Measurements from ENCODE around the gene CCDC197. TPM values are rescaled to one million over a fixed set of nuclear protein-coding genes. Genes with fewer than 3 reads are reported as not detected.

The CCDC197 gene
- total RNA-seq, 1 experiment from 2014 or later, result not detected

- no peak for DNase-seq (ENCODE audit: low spot score)
These were observed 46.1 kb downstream of the CCDC197 start for GRCh38 chr14:94043111-94043755.

DNA sequence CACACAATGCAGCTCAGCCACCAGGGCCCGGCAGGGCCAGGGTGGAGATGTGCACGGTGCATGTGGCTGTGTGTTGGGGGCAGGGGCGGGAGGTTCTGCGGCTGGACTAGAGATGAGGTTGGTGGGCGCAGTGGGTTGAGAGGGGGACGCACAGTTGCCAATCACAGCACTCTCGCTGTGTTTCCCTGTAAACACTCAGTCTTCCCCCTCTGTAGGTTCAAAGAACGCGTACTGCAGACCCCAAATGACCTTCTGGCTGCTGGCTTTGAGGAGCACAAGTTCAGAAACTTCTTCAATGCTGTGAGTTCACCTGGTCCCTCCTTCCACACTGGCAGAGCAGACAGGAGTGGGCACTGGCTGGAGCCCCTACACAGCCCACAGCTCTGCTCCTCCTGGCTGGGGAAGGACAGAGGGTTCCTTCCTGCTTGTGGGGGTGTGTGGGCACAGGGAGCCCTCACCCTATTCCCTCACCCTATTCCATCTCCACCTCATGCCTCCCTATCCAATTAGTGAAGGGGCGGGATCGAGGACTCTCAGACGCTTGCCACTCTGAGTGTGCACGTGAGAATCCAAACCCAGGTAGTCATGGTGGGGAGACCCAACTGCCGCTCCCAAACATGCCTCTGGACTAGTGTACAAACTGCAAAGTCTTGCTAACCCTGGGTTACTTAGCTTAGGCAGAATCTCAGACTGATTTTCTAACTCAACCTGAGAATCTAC is 46.8 kb downstream of the CCDC197 start:
- no peak for DNase-seq (ENCODE audit: low spot score)

- DNase-seq (ENCODE audit: low spot score), result no peak
These were observed 47.5 kb downstream of the CCDC197 start for GRCh38 chr14:94044476-94045091.

DNA sequence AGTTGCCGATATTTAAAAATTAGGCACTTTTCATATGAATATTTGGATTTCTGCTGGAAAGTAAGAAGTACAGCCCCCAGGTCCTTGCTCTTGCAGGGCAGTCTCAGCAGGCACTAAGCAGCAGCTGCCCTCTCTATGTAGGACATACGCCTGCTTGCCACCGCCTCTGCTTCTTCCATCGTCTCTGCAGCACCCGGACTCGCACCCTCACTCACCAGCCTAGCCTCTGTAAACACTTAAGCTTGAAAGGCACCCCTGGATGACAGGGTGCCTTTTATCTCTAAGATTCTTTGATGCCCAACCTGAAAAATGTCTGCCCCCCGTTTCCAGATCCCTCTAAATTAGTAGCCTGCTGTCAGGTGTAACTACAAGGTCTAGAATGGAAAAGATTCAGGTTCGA is 48.0 kb downstream of the CCDC197 start:
- DNase-seq (ENCODE audit: low spot score), result no peak

DNA sequence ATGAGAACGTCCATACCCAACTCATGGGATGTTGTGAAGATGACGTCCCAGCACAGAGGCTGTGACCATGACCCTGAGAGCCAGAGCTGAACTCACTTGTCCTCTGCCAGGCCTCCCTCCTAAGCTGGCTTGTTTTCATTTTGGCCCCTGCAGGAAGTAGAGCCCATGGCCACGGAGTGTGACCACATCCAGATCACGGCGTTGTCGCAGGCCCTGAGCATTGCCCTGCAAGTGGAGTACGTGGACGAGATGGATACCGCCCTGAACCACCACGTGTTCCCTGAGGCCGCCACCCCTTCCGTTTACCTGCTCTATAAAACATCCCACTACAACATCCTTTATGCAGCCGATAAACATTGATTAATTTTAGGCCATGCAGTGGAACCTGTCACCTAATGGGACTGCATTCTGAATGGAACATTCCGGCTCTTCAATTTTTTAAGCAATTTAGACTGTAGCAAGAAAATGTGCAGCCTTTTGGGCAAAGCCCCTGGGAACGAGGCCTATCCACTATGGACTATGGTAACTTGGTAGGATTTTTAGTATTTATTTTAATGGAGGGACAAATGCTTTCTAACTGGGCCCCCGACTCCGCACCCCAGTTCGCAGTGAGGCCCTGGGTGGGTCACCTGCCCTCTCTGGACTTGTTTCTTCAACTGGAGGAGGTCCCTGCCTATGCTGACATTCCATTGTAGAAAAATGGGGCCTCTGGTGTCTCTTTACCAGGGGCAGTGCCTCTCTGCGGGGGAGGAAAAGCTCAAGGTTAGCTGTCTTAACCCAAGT is 48.7 kb downstream of the CCDC197 start:
- DNase-seq (ENCODE audit: low spot score), result no peak

DNA sequence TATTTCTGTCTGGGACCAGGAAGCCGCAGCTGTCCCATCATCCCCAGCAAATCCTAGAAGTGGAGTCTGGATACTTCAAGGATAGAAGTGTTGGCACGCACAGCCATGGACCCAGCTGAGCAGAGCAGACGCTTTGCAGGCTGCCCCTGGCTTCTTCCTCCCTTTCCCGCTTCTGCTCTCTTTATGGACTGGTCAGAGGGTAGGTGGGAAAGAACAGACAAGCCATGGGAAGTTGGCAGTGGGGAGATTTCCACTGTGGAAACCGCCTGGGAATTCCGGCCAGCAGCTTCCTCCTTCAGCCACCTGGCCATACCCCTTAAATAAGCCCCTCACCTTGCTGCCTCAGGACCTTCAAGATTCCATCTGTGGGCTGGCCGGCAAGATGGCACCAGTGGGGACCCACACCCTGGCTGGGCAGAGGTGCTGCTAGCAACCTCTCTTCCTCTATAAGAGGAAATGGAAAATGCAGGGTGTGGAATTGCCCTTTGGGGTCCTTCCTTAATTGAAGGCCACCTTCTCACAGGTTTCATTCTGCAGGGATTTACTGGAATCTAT is 49.7 kb downstream of the CCDC197 start:
- DNase-seq (ENCODE audit: low spot score), result no peak

- DNase-seq (ENCODE audit: low spot score), result no peak
These were observed 50.5 kb downstream of the CCDC197 start for GRCh38 chr14:94047581-94047980.

DNA sequence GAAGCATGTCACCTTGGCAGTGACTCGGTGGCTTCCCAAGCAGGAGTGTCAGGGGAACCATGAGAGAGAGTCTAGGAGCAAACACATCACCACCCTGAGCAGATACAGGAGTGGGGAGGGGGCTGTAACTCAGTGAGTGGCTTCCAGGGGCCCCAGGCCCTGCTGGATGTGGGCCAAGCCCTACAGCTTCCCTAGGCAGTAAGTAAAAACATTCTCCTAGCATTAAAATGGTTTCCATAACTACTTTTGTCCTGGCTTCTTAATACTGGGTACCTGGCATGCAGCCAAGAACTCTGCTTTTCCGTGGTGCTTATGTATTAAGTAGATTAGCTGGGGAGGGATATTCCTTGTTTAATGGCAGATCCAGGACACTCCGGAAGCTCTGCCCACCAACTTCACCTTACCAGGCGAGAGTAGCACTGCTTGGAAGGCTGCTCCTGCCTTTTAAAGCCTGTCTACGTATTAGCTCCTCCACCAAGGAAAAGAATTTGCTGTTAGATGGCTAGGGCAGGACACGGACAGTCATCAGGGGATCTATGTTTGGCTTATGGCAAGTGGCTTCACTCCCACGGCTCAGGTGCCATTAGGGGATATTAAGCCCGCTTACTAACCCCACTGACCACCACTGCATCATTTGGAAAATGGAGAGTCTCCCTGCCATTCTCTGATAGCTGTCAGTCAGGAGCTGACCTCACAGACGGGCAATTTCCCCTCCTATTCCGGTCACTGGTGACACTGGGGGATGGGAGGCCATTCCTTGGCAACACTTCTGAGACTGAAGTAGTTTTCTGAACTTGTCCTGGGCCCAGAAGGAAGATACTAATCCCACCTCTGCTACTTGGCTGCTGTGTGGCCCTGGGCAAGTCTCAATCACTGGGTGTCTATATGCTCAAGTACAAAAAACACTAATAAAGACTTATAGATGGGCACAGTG is 51.9 kb downstream of the CCDC197 start:
- no peak for DNase-seq (ENCODE audit: low spot score)

DNA sequence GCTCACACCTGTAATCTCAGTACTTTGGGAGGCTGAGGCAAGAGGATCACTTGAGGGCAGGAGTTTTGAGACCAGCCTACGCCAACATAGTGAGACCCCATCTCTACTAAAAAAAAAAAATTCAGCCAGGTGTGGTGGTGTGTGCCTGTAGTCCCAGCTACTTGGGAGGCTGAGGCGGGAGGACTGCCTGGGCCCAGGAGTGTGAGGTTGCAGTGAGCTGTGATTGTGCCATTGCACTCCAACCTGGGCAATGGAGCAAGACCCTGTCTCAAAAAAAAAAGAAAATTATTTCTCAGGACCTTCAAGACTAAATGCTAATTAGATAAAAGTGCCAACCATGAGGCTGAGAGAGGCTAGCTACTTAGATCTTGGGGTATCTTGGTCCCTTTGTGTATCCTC is 52.5 kb downstream of the CCDC197 start:
- DNase-seq (ENCODE audit: low spot score), result no peak

- DNase-seq (ENCODE audit: low spot score), result no peak
These were observed 53.3 kb downstream of the CCDC197 start for GRCh38 chr14:94050231-94050880.

DNA sequence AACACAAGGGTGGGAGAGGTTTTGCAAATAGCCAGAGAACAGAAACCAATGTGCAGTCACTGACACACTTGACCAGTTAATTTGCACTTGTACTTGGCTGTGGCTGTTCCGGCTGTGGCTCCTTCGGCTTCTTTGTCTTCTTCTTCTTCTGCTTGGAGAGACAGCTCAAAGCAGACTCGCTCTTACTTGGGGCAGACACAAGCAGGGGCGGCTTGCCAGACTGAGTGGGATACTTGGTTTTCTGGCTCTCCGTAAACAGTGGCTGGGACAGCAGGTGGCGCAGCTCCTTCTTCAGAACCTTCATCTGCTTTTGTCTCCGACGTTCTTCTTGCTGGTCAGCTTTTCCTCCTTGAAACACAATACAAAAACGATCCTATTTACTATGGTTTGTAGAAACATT is 54.0 kb downstream of the CCDC197 start:
- DNase-seq (ENCODE audit: low spot score), result no peak

DNA sequence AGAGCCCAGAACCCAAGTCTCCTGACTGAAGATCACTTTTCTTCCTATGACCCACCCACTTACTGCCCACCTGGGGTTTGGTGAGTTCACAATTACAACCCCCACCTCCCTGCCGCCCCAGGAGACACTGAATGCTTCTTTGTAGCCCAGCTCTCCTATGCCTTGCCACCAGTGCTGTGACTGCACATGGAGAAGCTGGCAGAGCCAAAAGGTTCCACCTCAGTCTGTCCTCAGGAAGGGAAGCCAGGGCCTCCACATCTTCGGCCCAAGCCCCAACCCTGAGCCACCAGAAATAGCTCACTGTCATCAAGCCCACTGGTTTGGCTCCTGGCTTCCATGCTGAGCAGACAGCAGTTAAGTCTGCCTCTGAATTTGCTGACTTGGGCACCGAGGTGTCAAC is 54.7 kb downstream of the CCDC197 start:
- DNase-seq (ENCODE audit: low spot score), result no peak

DNA sequence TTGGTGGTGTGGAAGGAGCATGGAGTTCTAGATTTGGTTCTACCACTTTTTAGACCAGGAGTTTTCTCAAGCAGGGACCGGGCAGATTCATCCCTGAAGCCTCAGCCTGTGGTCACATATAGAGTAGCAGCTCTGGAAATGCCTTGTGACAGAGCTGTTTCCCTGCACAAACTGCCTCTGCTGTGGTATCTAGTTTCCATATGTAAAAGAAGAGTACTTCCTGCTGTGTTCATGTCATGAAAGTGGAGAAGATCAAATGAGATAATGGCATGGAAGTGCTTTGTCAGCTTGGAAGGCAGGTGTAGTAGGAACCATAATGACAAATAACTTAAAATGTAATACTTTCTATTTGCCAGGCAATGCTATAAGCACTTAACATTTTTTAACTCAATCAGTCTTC is 55.1 kb downstream of the CCDC197 start:
- no peak for DNase-seq (ENCODE audit: low spot score)

DNA sequence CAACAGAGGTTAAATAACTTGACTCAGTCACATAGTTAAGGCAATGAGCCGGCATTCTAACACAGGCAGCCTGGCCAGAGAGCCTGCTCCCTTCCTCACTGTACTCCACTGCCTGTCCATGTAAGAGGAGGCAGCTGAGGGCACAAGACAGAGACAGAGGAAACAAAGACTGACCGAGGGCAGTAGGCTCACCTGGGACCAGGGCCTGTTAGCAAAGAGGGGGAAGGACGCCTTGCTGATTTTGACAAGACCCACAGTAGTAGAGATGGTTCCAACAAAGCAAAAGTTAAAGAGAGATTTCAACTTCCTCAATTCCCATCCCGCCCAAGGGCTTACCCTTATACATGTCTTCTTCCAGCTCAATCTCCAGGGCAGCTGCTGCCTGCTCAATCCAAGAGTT is 55.6 kb downstream of the CCDC197 start:
- no peak for DNase-seq (ENCODE audit: low spot score)

- no peak for DNase-seq (ENCODE audit: low spot score)
These were observed 57.3 kb downstream of the CCDC197 start for GRCh38 chr14:94054401-94054800.

DNA sequence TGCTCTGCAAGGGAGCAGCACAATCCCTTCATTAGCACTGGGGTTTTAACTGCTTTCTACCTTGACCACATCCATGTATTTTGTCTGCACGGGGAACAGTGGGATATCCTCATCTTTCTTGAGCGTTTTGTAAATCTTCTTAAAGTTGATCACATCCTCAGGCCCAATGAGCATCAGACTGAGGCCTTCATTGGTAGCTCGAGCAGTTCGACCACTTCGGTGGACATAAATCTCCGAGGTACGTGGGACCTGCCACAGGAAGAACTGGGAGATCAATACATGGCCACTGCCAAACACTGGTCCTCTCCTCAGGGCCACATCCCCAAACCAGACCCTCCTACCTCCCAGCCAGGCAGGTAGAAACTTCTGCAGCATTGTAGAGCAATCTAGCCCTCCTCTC is 57.8 kb downstream of the CCDC197 start:
- DNase-seq (ENCODE audit: low spot score), result no peak

GRCh38 chr14:94056579-94057308 is 59.6 kb downstream of the CCDC197 start:
- no peak for DNase-seq (ENCODE audit: low spot score)

DNA sequence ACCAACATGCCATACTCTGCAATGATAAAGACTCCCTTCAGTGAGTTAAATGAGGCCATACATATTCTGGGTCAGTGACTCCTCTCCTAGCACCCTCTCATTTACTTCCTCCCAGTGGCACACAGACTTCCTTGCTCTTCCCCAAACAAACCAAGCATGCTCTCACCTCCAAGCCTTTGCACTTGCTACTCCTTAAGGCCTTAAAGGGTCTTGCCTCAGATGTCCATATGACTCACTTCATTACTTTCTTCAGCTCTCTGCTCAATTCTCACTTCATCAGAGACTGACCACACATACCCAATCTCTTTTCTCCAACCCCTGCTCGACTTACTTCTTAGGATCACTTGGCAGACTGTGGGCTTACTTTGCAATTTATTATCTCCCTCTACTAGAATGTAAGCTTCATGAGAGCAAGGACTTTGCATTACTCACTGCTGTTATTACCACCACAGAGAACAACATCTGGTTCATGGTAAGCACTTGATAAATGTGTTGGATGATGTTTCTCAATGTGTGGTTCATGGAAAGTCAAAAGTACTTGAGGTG is 61.1 kb downstream of the CCDC197 start:
- no peak for DNase-seq (ENCODE audit: low spot score)
